Panc1 (cell line): ENCODE measurements around the gene SMARCA5. TPM values are rescaled to one million over a fixed set of nuclear protein-coding genes. Genes with fewer than 3 reads are reported as not detected.

Experiments
- ATAC-seq: fragments of 200-7000 bp; cut with Tn5 transposase; 2 replicates; pipeline ENCODE4 v1.9.1; 2020; ENCODE audit warnings: mild to moderate bottlenecking, moderate library complexity
- BruUV-seq: library from RNA; stranded (reverse); fragments of 400-500 nt; replicated peaks from 2 replicates; lab custom pipeline; 2021; lab: Mats Ljungman, UMichigan
- CTCF ChIA-PET: fragments of 300-600 bp; sonication (Branson Sonifier 250); formaldehyde crosslinking; loops from one replicate; lab custom pipeline; 2022; ENCODE audit warnings: antibody characterized with exemption; lab: Charles Lee
- POLR2A ChIA-PET: fragments of 300-600 bp; sonication (Branson Sonifier 250); formaldehyde crosslinking; loops from one replicate; lab custom pipeline; 2022; ENCODE audit warnings: antibody characterized with exemption; lab: Charles Lee
- DNase-seq: peaks from one replicate; pipeline ENCODE4 v3.0.0-alpha.2; 2010; ENCODE audit warnings: low read depth, low spot score
- H3K27ac ChIP-seq: 2 replicates; pipeline ENCODE4 v1.5.1; 2011; ENCODE audit warnings: mild to moderate bottlenecking, low read length, inconsistent platforms
- H3K27me3 ChIP-seq: fragments of 200-500 bp; sonication (Bioruptor generic); 2 replicates; pipeline ENCODE4 v1.6.0; 2014; ENCODE audit warnings: low read length, inconsistent platforms; ENCODE audit not compliant: control insufficient read depth, insufficient read depth
- H3K36me3 ChIP-seq: fragments of 200-500 bp; sonication (Bioruptor generic); 2 replicates; pipeline ENCODE4 v1.5.1; 2014; ENCODE audit warnings: inconsistent platforms, mild to moderate bottlenecking, low read length, moderate library complexity; ENCODE audit not compliant: control insufficient read depth, insufficient read depth
- H3K4me1 ChIP-seq: 2 replicates; pipeline ENCODE4 v1.5.1; 2011; ENCODE audit warnings: inconsistent platforms, mild to moderate bottlenecking, low read length, moderate library complexity; ENCODE audit not compliant: control insufficient read depth, insufficient read depth
- H3K4me3 ChIP-seq, 2 experiments: 2 replicates each; pipeline ENCODE4 v1.5.1; 2011 to 2012; ENCODE audit warnings: low read depth in 2 of 2, low read length in 2 of 2, mild to moderate bottlenecking in 2 of 2, inconsistent platforms in 1 of 2, moderate library complexity in 1 of 2
- H3K9me3 ChIP-seq: fragments of 200-500 bp; sonication (Bioruptor generic); 2 replicates; pipeline ENCODE4 v1.5.1; 2014; ENCODE audit warnings: low read depth, mild to moderate bottlenecking, inconsistent platforms, low read length, moderate library complexity; ENCODE audit not compliant: control insufficient read depth, insufficient read depth
- CTCF ChIP-seq: fragments of 450-650 bp; IDR thresholded peaks from 2 replicates; pipeline ENCODE4 v1.5.1; 2017; ENCODE audit warnings: mild to moderate bottlenecking
- POLR2AphosphoS5 ChIP-seq: IDR thresholded peaks from 2 replicates; pipeline ENCODE4 v1.6.1; 2012; ENCODE audit warnings: mild to moderate bottlenecking, low read depth, low read length, moderate library complexity
- REST ChIP-seq, 2 experiments: IDR thresholded peaks; 2 replicates each; pipeline ENCODE4 v1.6.1; 2011 to 2012; ENCODE audit warnings: low read depth in 2 of 2, control low read depth in 1 of 2, low read length in 1 of 2, mild to moderate bottlenecking in 1 of 2, moderate library complexity in 1 of 2; ENCODE audit not compliant: insufficient read depth in 1 of 2
- SIN3A ChIP-seq: IDR thresholded peaks from 2 replicates; pipeline ENCODE4 v1.6.1; 2012; ENCODE audit warnings: low read depth, mild to moderate bottlenecking, low read length, moderate library complexity, borderline replicate concordance; ENCODE audit not compliant: insufficient read depth
- TCF7L2 ChIP-seq: IDR thresholded peaks from 2 replicates; pipeline ENCODE4 v1.6.1; 2011; ENCODE audit warnings: mild to moderate bottlenecking, low read depth, low read length, inconsistent platforms
- in situ Hi-C: cut with HindIII; loops from 2 replicates; pipeline ENCODE4 v1.10.0; 2016; ENCODE audit warnings: low sequenced_read_pairs, low pct_unique_long_range_greater_than_20kb
- intact Hi-C: fragments of 100-400 bp; cut with micrococcal nuclease; formaldehyde crosslinking; loops from one replicate; pipeline ENCODE4 v1.10.0; 2022; ENCODE audit not compliant: unreplicated experiment
- total RNA-seq: library from RNA; stranded (reverse); gene quantifications from one replicate; pipeline ENCODE4 v1.2.1, GENCODE V29; 2021; ENCODE audit not compliant: unreplicated experiment

SMARCA5 gene
- total RNA-seq, 1 experiment from 2014 or later: 29.9 TPM

GRCh38 chr4:143586080-143586479 is 72.6 kb downstream of the SMARCA5 start:
- in situ Hi-C loops: no loop called here
- no peaks in the 10 kb centered on the region for H3K9me3 ChIP-seq
- POLR2A ChIA-PET: no interaction called here
- intact Hi-C loops: no loop called here
- H3K4me3 ChIP-seq: no peak overlapping the region
- ATAC-seq (no peak), DNase-seq (no peak)
- no peak overlapping the region for H3K27ac ChIP-seq
- no peaks in the 10 kb centered on the region for H3K4me1 ChIP-seq
- CTCF ChIA-PET: no interaction called here
- no peak for TF ChIP-seq CTCF
- no peak for TF ChIP-seq SIN3A
- no peak for TF ChIP-seq TCF7L2
- no peak for TF ChIP-seq REST (IDR thresholded peaks at IDR 0.05; ENCODE audit: insufficient read depth in 1 of 2, low read depth in 2 of 2, low read length in 1 of 2)
- no peak for TF ChIP-seq POLR2AphosphoS5
- H3K27me3 ChIP-seq: no peaks in the 10 kb centered on the region
- H3K36me3 ChIP-seq: no peaks in the 10 kb centered on the region
- no TSS peak for BruUV-seq

GRCh38 chr4:143587703-143588102 is 74.2 kb downstream of the SMARCA5 start:
- Histone ChIP-seq H3K4me1 (no peaks in the 10 kb centered on the region), H3K9me3 (no peaks in the 10 kb centered on the region), H3K27ac (no peak overlapping the region), H3K36me3 (no peaks in the 10 kb centered on the region), H3K4me3 (no peak overlapping the region), H3K27me3 (no peaks in the 10 kb centered on the region)
- TF ChIP-seq POLR2AphosphoS5: no peak
- TF ChIP-seq CTCF: no peak; the same call in 1 of the 2 replicates
- no peak for TF ChIP-seq SIN3A
- TF ChIP-seq TCF7L2: no peak
- TF ChIP-seq REST (IDR thresholded peaks at IDR 0.05; ENCODE audit: insufficient read depth in 1 of 2, low read depth in 2 of 2, low read length in 1 of 2): no peak
- in situ Hi-C loops: no loop called here
- no peak for ATAC-seq
- intact Hi-C loops: no loop called here
- POLR2A ChIA-PET: no interaction called here
- CTCF ChIA-PET: no interaction called here
- no TSS peak for BruUV-seq
- no peak for DNase-seq
